MM.1S (cell line): ENCODE results near the gene PSMC6.

Source experiments
- DNase-seq: peaks from one replicate; pipeline ENCODE4 v3.0.0-alpha.2; 2015
- H2AFZ ChIP-seq: fragments of 300-600 bp; sonication (generic); 2 replicates; pipeline ENCODE4 v1.6.0; 2016; ENCODE audit warnings: antibody characterized with exemption, low read length
- H3F3A ChIP-seq: fragments of 300-600 bp; sonication (generic); 2 replicates; pipeline ENCODE4 v1.6.1; 2016; ENCODE audit warnings: mild to moderate bottlenecking, antibody characterized with exemption, low read length, moderate library complexity, mixed read lengths; ENCODE audit not compliant: insufficient read depth
- H3K27ac ChIP-seq: fragments of 300-600 bp; sonication (generic); 2 replicates; pipeline ENCODE4 v1.5.1; 2016; ENCODE audit warnings: mild to moderate bottlenecking, low read length
- H3K27me3 ChIP-seq: fragments of 300-600 bp; sonication (generic); replicated peaks from 2 replicates; pipeline ENCODE4 v1.6.0; 2016; ENCODE audit warnings: low read length; ENCODE audit not compliant: insufficient read depth
- H3K36me3 ChIP-seq: fragments of 300-600 bp; sonication (generic); replicated peaks from 2 replicates; pipeline ENCODE4 v1.6.1; 2016; ENCODE audit warnings: mild to moderate bottlenecking, low read length, mixed read lengths; ENCODE audit not compliant: insufficient read depth
- H3K4me1 ChIP-seq: fragments of 300-600 bp; sonication (generic); 2 replicates; pipeline ENCODE4 v1.6.1; 2016; ENCODE audit warnings: low read length, mixed read lengths
- H3K4me2 ChIP-seq: fragments of 300-600 bp; sonication (generic); 2 replicates; pipeline ENCODE4 v1.6.0; 2016; ENCODE audit warnings: low read depth, low read length
- H3K4me3 ChIP-seq: fragments of 300-600 bp; sonication (generic); 2 replicates; pipeline ENCODE4 v1.5.1; 2016; ENCODE audit warnings: low read length, mixed read lengths
- H3K79me2 ChIP-seq: fragments of 300-600 bp; sonication (generic); 2 replicates; pipeline ENCODE4 v1.6.1; 2016; ENCODE audit warnings: mixed run types, low read length, mixed read lengths
- H3K9ac ChIP-seq: fragments of 300-600 bp; sonication (generic); 2 replicates; pipeline ENCODE4 v1.6.1; 2016; ENCODE audit warnings: low read length, mixed read lengths
- H3K9me2 ChIP-seq: fragments of 300-600 bp; sonication (generic); replicated peaks from 2 replicates; pipeline ENCODE4 v1.6.1; 2016; ENCODE audit warnings: mild to moderate bottlenecking, low read length, mixed read lengths; ENCODE audit not compliant: insufficient read depth
- H3K9me3 ChIP-seq: fragments of 300-600 bp; sonication (generic); replicated peaks from 2 replicates; pipeline ENCODE4 v1.6.1; 2016; ENCODE audit warnings: mild to moderate bottlenecking, low read length, mixed read lengths; ENCODE audit not compliant: insufficient read depth
- H4K20me1 ChIP-seq: fragments of 300-600 bp; sonication (generic); 2 replicates; pipeline ENCODE4 v1.6.1; 2016; ENCODE audit warnings: mild to moderate bottlenecking, low read length, moderate library complexity, mixed read lengths; ENCODE audit not compliant: insufficient read depth
- CTCF ChIP-seq: fragments of 300-600 bp; sonication (generic); IDR thresholded peaks from 2 replicates; pipeline ENCODE4 v1.5.1; 2016; ENCODE audit warnings: antibody characterized with exemption, low read length, mixed read lengths
- EZH2 ChIP-seq: fragments of 300-600 bp; sonication (generic); optimal IDR thresholded peaks from 2 replicates; pipeline ENCODE3; 2017; ENCODE audit warnings: low read depth, mild to moderate bottlenecking, antibody characterized with exemption, low read length, mixed read lengths
- EZH2phosphoT487 ChIP-seq: fragments of 300-600 bp; sonication (generic); IDR thresholded peaks from 2 replicates; pipeline ENCODE4 v1.6.1; 2018; ENCODE audit warnings: antibody characterized with exemption, low read length

Gene PSMC6

GRCh38 chr14:52740751-52741150 lies 33.8 kb downstream of the PSMC6 start:
- Histone ChIP-seq H3F3A (no peaks in the 10 kb centered on the region), H3K4me1 (peaks cover 10% of the 10 kb centered on the region; the same call in 1 of the 2 replicates), H3K9me3 (no peaks in the 10 kb centered on the region), H2AFZ (no peak overlapping the region), H3K4me3 (no peak overlapping the region), H3K9ac (no peak overlapping the region), H3K27me3 (no peaks in the 10 kb centered on the region), H3K27ac (no peak overlapping the region), H4K20me1 (no peaks in the 10 kb centered on the region), H3K36me3 (no peaks in the 10 kb centered on the region), H3K9me2 (no peaks in the 10 kb centered on the region), H3K79me2 (peaks cover 37% of the 10 kb centered on the region), H3K4me2 (no peak overlapping the region)
- DNase-seq, result no peak
- no peak for TF ChIP-seq EZH2phosphoT487
- no peak for TF ChIP-seq CTCF

- no peak overlapping the region for H2AFZ ChIP-seq
- H4K20me1 ChIP-seq, result no peaks in the 10 kb centered on the region
- TF ChIP-seq EZH2, result no peak
- no peak for TF ChIP-seq CTCF
- TF ChIP-seq EZH2phosphoT487, result no peak
- peaks cover 10% of the 10 kb centered on the region; the same call in 1 of the 2 replicates for H3K4me1 ChIP-seq
- no peaks in the 10 kb centered on the region for H3K36me3 ChIP-seq
- no peak for DNase-seq
- peak overlapping the region; percentile 24; the same call in 1 of the 2 replicates for H3K4me2 ChIP-seq
- H3K9me2 ChIP-seq, result no peaks in the 10 kb centered on the region
- peak overlapping the region; percentile 18; the same call in 1 of the 2 replicates for H3K27ac ChIP-seq
- H3K9me3 ChIP-seq, result no peaks in the 10 kb centered on the region
- H3K79me2 ChIP-seq, result peaks cover 34% of the 10 kb centered on the region
- no peaks in the 10 kb centered on the region for H3K27me3 ChIP-seq
- H3F3A ChIP-seq, result no peaks in the 10 kb centered on the region
- no peak overlapping the region for H3K4me3 ChIP-seq
- H3K9ac ChIP-seq, result no peak overlapping the region
Measured at GRCh38 chr14:52741865-52742264, 34.9 kb downstream of the PSMC6 start.

- Histone ChIP-seq H3K36me3 (no peaks in the 10 kb centered on the region; the same call in 1 of the 2 replicates), H3K9me2 (no peaks in the 10 kb centered on the region), H3K9ac (no peak overlapping the region), H3K4me3 (no peak overlapping the region), H3K27me3 (no peaks in the 10 kb centered on the region), H4K20me1 (no peaks in the 10 kb centered on the region), H3K4me1 (no peaks in the 10 kb centered on the region), H3K79me2 (no peaks in the 10 kb centered on the region), H3K9me3 (no peaks in the 10 kb centered on the region), H3F3A (no peaks in the 10 kb centered on the region), H2AFZ (no peak overlapping the region), H3K4me2 (no peak overlapping the region), H3K27ac (no peak overlapping the region)
- TF ChIP-seq EZH2, result no peak
- no peak for TF ChIP-seq EZH2phosphoT487
- no peak for TF ChIP-seq CTCF
- no peak for DNase-seq
Measured at GRCh38 chr14:52748647-52749292, 41.8 kb downstream of the PSMC6 start.
